GM18508 (cell line): ENCODE data around the gene C11orf98.

Experiments
- ATAC-seq: cut with Tn5 transposase; IDR thresholded peaks from one replicate; pipeline ENCODE4 v1.9.1; 2021; ENCODE audit warnings: moderate number of reproducible peaks; ENCODE audit not compliant: insufficient read depth, unreplicated experiment

Gene C11orf98

DNA sequence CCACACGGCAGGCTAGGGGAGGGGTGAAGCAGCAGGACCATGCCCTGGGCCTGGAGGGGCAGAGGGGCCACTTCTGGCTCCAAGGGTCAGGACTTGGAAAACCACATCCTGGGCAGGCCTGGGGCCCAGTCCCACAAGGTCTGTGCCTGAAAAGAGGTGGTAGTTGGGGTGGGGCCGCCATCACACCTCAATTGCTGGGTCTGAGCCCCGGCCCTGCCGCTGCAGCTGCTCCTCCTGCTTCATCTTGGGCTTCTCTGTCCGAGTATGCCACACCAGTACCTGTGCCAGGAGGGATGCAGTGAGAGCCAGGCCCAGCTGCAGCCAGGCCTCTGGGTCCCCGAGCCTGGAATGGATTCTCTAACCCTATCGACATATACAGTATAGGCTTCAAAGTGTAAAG lies 49.5 kb downstream of the C11orf98 start:
- no peak for ATAC-seq

DNA sequence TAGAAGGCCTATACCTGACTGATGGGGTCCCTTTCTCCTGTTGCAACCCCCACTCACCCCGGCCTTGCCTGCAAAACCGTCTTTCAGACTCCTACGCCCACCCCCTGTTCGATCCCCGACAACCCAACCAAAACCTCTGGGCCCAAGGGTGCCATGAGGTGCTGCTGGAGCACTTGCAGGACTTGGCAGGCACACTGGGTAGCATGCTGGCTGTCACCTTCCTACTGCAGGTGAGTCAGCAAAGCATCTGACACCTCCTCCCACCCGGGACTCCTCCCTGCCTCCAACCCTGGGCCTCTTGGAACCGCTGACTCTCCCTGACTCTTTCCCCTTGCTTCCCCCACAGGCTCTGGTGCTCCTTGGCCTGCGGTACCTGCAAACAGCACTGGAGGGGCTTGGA lies 50.7 kb downstream of the C11orf98 start:
- no peak for ATAC-seq

DNA sequence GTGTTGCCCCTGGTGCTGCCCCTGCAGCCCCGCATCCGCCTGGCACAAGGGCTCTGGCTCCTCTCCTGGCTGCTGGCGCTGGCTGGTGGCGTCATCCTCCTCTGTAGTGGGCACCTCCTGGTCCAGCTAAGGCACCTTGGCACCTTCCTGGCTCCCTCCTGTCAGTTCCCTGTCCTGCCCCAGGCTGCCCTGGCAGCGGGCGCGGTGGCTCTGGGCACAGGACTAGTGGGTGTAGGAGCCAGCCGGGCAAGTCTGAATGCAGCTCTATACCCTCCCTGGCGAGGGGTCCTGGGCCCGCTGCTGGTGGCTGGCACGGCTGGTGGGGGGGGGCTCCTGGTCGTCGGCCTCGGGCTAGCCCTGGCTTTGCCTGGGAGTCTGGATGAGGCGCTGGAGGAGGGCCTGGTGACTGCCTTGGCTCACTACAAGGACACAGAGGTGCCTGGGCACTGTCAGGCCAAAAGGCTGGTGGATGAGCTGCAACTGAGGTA lies 51.7 kb downstream of the C11orf98 start:
- ATAC-seq, result no peak
